GM12878 (cell line): ENCODE results near the gene ZNF511. TPM values are rescaled to one million over a fixed set of nuclear protein-coding genes. Genes with fewer than 3 reads are reported as not detected.

Source experiments
- ATAC-seq: fragments of 200-7000 bp; cut with Tn5 transposase; 3 replicates; pipeline ENCODE4 v1.9.1; 2020; ENCODE audit warnings: mild to moderate bottlenecking, moderate library complexity
- BruUV-seq: library from RNA; stranded (reverse); fragments of 400-500 nt; replicated peaks from 2 replicates; lab custom pipeline; 2021; lab: Mats Ljungman, UMichigan
- CTCF ChIA-PET: fragments of 300-600 bp; sonication (Branson Sonifier 250); formaldehyde crosslinking; extraction: SDS; loops from one replicate; lab custom pipeline; 2021; ENCODE audit warnings: inconsistent platforms; lab: Yijun Ruan, JAX
- POLR2A ChIA-PET: fragments of 350-600 bp; formaldehyde crosslinking; extraction: SDS; loops from one replicate; lab custom pipeline; 2021; ENCODE audit warnings: inconsistent platforms; lab: Charles Lee
- RAD21 ChIA-PET: fragments of 300-600 bp; sonication (Branson Sonifier 250); formaldehyde crosslinking; loops from one replicate; lab custom pipeline; 2023; ENCODE audit warnings: antibody characterized with exemption; ENCODE audit not compliant: unreplicated experiment; lab: Charles Lee
- SMC1A ChIA-PET: fragments of 300-600 bp; sonication (Branson Sonifier 250); formaldehyde crosslinking; loops from one replicate; lab custom pipeline; 2023; ENCODE audit not compliant: unreplicated experiment, uncharacterized antibody; lab: Charles Lee
- DNase-seq: peaks from one replicate; pipeline ENCODE4 v3.0.0-alpha.2; 2011; ENCODE audit warnings: low read depth, low spot score
- FAIRE-seq: peaks from 3 replicates; lab custom pipeline; 2011; peaks lifted over from hg19 to GRCh38; lab: Jason Lieb, UNC
- H2AFZ ChIP-seq: 2 replicates; pipeline ENCODE4 v1.6.0; 2011; ENCODE audit warnings: low read depth, low read length, control low read depth; ENCODE audit not compliant: control insufficient read depth
- H3K27ac ChIP-seq: 2 replicates; pipeline ENCODE4 v1.5.1; 2011; ENCODE audit warnings: control low read depth; ENCODE audit not compliant: control insufficient read depth, insufficient read depth
- H3K27me3 ChIP-seq, 2 experiments: replicated peaks in 1 of 2; 2 replicates each; pipeline versions ENCODE4 v1.6.0 to v1.6.1; 2011; ENCODE audit warnings: low read length in 1 of 2; ENCODE audit not compliant: control insufficient read depth in 2 of 2, insufficient read depth in 2 of 2
- H3K36me3 ChIP-seq, 2 experiments: 2 replicates each; pipeline ENCODE4 v1.5.1; 2011; ENCODE audit warnings: low read length in 1 of 2; ENCODE audit not compliant: control insufficient read depth in 2 of 2, insufficient read depth in 2 of 2
- H3K4me1 ChIP-seq: 2 replicates; pipeline ENCODE4 v1.6.1; 2011; ENCODE audit warnings: mild to moderate bottlenecking, low read length, moderate library complexity, mixed read lengths; ENCODE audit not compliant: control insufficient read depth, insufficient read depth
- H3K4me2 ChIP-seq: 2 replicates; pipeline ENCODE4 v1.6.0; 2011; ENCODE audit warnings: control low read depth; ENCODE audit not compliant: control insufficient read depth, insufficient read depth
- H3K4me3 ChIP-seq: fragments of 200-600 bp; sonication (generic); 2 replicates; pipeline ENCODE4 v1.5.1; 2016
- H3K79me2 ChIP-seq: 2 replicates; pipeline ENCODE4 v1.6.0; 2011; ENCODE audit warnings: low read length; ENCODE audit not compliant: control insufficient read depth, insufficient read depth
- H3K9ac ChIP-seq: 2 replicates; pipeline ENCODE4 v1.8.0; 2011; ENCODE audit warnings: low read length, control low read depth, mixed read lengths; ENCODE audit not compliant: control insufficient read depth, insufficient read depth
- H3K9me3 ChIP-seq: replicated peaks from 3 replicates; pipeline ENCODE4 v1.5.1; 2011; ENCODE audit warnings: mild to moderate bottlenecking, low read length; ENCODE audit not compliant: control insufficient read depth, insufficient read depth
- H4K20me1 ChIP-seq: 2 replicates; pipeline ENCODE4 v1.6.0; 2011; ENCODE audit not compliant: control insufficient read depth, insufficient read depth
- E4F1 ChIP-seq: fragments of 450-650 bp; IDR thresholded peaks from 2 replicates; pipeline ENCODE4 v1.6.1; 2018; ENCODE audit warnings: borderline replicate concordance, mild to moderate bottlenecking; ENCODE audit not compliant: partially characterized antibody
- NFIC ChIP-seq: IDR thresholded peaks from 2 replicates; pipeline ENCODE4 v1.6.1; 2012; ENCODE audit warnings: low read depth, mild to moderate bottlenecking, inconsistent platforms, low read length, moderate library complexity
- NFYA ChIP-seq: IDR thresholded peaks from 2 replicates; pipeline ENCODE4 v1.6.1; 2011; ENCODE audit warnings: low read depth, mild to moderate bottlenecking, low read length, improper control_type of control experiment, borderline replicate concordance
- POLR2A ChIP-seq: IDR thresholded peaks from 2 replicates; pipeline ENCODE4 v1.6.1; 2011; ENCODE audit warnings: low read depth, mild to moderate bottlenecking, low read length
- SREBF2 ChIP-seq: IDR thresholded peaks from 2 replicates; pipeline ENCODE4 v1.6.1; 2012; ENCODE audit warnings: mild to moderate bottlenecking, low read length
- WGBS: methylation state at CpG from one replicate; pipeline ENCODE4 v1.1.6; 2016; ENCODE audit warnings: low lambda C conversion rate; ENCODE audit not compliant: insufficient replicate concordance, insufficient coverage; ENCODE audit errors: missing lambda C conversion rate; 5-methylcytosine and 5-hydroxymethylcytosine counted together
- in situ Hi-C: fragments of 300-500 bp; cut with MboI; formaldehyde crosslinking; loops from 9 replicates; pipeline ENCODE4 v1.14.3; 2018; ENCODE audit warnings: mixed read lengths
- intact Hi-C: fragments of 100-400 bp; cut with micrococcal nuclease; formaldehyde crosslinking; loops from one replicate; pipeline ENCODE4 v1.14.2; 2022; ENCODE audit not compliant: unreplicated experiment
- polyA plus RNA-seq, 11 experiments: library from polyadenylated mRNA; depleted of rRNA in 4 of 11; unstranded in 6 of 11; stranded (reverse) in 5 of 11; fragments of >200 nt; fragmentation: Nextera tagmentation in 4 of 11; fragmentation: Illumina TruSeq in 1 of 11; extraction: Ambion mirVana in 4 of 11; extraction: Trizol in 1 of 11; gene quantifications; 1 replicate in 1 of 11; 2 replicates in 10 of 11; pipeline versions ENCODE4 v1.2.1 to v1.2.3, GENCODE V29; 2011 to 2016; ENCODE audit warnings: inconsistent platforms in 2 of 11, missing spikeins in 2 of 11, low read depth in 1 of 11
- total RNA-seq, 4 experiments: library from RNA; depleted of rRNA in 3 of 4; stranded (reverse); fragments of >200 nt in 3 of 4; fragmentation: Illumina TruSeq in 1 of 4; extraction: Trizol in 1 of 4; gene quantifications; 2 replicates each; pipeline versions ENCODE4 v1.2.1 to v1.2.3, GENCODE V29; 2013 to 2021

The ZNF511 gene
- total and polyA plus RNA-seq, 10 of the 15 experiments (the other 5 are each of a cell fraction or from before 2014, with no cell fraction given) = 0.58 to 110 (median 32.0) TPM

GRCh38 chr10:133289761-133290160, 19.0 kb upstream of the ZNF511 start:
- Histone ChIP-seq H3K4me2 (no peak overlapping the region), H3K9ac (no peak overlapping the region), H3K27ac (no peak overlapping the region), H3K27me3 (no peaks in the 10 kb centered on the region), H4K20me1 (no peaks in the 10 kb centered on the region), H3K4me3 (no peak overlapping the region), H2AFZ (no peak overlapping the region), H3K4me1 (no peaks in the 10 kb centered on the region), H3K36me3 (peaks cover 13 to 24% of the 10 kb centered on the region in 2 experiments), H3K9me3 (no peaks in the 10 kb centered on the region), H3K79me2 (no peaks in the 10 kb centered on the region)
- ChIA-PET CTCF (no interaction called here), SMC1A (no interaction called here), RAD21 (no interaction called here), POLR2A (no interaction called here)
- no peak for ATAC-seq
- intact Hi-C loops = no loop called here
- BruUV-seq = no TSS peak
- FAIRE-seq = no peak
- no peak for DNase-seq
- 95% methylated on average over 23 of the region's 24 CpGs for WGBS
- TF ChIP-seq NFIC = no peak
- TF ChIP-seq SREBF2 = no peak
- no peak for TF ChIP-seq NFYA
- in situ Hi-C loops = no loop called here

GRCh38 chr10:133292919-133293809, 15.6 kb upstream of the ZNF511 start:
- POLR2A ChIA-PET = no interaction called here
- WGBS = 93% methylated on average over 36 of the region's 38 CpGs
- no peak overlapping the region for H3K27ac ChIP-seq
- no peak overlapping the region for H3K4me3 ChIP-seq
- SMC1A ChIA-PET = interaction anchor here (0.6 kb wide), 1 partner anchor 344 kb away, joined by 3 read pairs; no protein-coding TSS in a partner anchor
- in situ Hi-C loops (no loop called here), intact Hi-C loops (no loop called here)
- no peak overlapping the region for H2AFZ ChIP-seq
- no peaks in the 10 kb centered on the region for H3K79me2 ChIP-seq
- RAD21 ChIA-PET = no interaction called here
- no peak overlapping the region for H3K9ac ChIP-seq
- DNase-seq (no peak), FAIRE-seq (no peak), ATAC-seq (no peak)
- no peaks in the 10 kb centered on the region for H3K4me1 ChIP-seq
- CTCF ChIA-PET = interaction anchor here (1.5 kb wide), 1 partner anchor 14 kb away, joined by 3 read pairs; no protein-coding TSS in a partner anchor
- H3K36me3 ChIP-seq = peaks cover 18 to 27% of the 10 kb centered on the region in 2 experiments
- no peaks in the 10 kb centered on the region for H3K9me3 ChIP-seq
- no TSS peak for BruUV-seq
- no peaks in the 10 kb centered on the region for H4K20me1 ChIP-seq
- TF ChIP-seq E4F1 (no peak), POLR2A (peak; percentile 40; the same call in 1 of the 2 replicates)
- no peak overlapping the region for H3K4me2 ChIP-seq
- H3K27me3 ChIP-seq = no peaks in the 10 kb centered on the region
